HG02938 (cell line): ENCODE data around the gene TADA2B.

Experiments used
- ATAC-seq: cut with Tn5 transposase; IDR thresholded peaks from one replicate; pipeline ENCODE4 v1.9.1; 2021; ENCODE audit warnings: mild to moderate bottlenecking, moderate library complexity; ENCODE audit not compliant: unreplicated experiment

The TADA2B gene, protein sequence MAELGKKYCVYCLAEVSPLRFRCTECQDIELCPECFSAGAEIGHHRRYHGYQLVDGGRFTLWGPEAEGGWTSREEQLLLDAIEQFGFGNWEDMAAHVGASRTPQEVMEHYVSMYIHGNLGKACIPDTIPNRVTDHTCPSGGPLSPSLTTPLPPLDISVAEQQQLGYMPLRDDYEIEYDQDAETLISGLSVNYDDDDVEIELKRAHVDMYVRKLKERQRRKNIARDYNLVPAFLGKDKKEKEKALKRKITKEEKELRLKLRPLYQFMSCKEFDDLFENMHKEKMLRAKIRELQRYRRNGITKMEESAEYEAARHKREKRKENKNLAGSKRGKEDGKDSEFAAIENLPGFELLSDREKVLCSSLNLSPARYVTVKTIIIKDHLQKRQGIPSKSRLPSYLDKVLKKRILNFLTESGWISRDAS

DNA sequence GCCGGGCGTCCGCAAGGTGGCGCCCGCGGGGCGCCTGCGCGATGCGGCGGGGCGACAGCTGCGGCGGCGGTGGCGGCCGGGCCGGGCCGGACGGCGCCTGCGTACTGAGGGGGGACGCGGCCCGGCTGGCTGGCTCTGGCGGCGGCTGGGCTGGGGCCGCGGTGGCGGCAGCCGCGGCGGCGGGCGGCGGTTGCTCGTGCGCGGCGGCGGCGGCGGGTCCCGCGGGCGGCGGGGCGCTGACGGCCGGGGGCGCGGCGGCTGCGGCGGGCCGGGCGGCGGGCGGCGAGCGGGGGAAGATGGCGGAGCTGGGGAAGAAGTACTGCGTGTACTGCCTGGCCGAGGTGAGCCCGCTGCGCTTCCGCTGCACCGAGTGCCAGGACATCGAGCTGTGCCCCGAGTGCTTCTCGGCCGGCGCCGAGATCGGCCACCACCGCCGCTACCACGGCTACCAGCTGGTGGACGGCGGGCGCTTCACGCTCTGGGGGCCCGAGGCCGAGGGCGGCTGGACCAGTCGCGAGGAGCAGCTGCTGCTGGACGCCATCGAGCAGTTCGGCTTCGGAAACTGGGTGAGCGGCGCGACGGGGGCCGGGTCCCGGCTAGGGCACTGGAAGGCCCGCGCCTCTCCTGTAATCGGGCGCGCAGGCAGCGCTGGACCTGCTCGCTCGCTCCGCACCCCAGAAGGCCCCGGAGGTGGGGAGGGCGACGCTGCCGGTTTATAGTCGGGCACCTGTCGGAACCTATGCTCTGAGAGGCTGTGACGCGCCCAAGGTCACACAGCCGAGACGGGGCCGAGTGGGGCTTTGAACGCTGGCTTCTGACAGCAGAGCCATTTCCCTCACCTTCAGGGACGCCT lies at the start of gene TADA2B:
Gene TADA2B (plus strand): TSS at position 89 of the 853 bp plus-strand sequence. CDS start 208 bp downstream, at position 297.
- ATAC-seq: peak; percentile 35

DNA sequence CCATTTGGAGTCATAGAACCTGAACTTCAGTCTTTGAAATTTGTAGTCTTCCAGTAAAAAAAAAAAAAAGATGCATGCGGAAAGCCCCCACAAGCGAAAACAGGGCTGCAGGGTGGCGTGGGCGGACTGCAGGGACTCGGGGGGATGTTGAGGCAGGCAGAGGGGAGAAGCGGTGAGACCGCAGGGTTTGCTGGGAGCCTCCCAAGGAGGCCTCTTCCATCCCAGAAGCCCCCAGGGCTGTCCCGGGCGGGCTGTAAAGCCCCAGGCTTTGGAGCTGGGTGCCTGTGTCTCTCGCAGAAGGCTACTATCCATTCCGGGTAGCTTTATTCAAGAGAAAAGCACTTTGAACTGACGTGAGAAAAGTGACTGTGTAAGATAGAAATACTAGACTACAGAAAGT lies 46.7 kb upstream of the TADA2B start:
- no peak for ATAC-seq

DNA sequence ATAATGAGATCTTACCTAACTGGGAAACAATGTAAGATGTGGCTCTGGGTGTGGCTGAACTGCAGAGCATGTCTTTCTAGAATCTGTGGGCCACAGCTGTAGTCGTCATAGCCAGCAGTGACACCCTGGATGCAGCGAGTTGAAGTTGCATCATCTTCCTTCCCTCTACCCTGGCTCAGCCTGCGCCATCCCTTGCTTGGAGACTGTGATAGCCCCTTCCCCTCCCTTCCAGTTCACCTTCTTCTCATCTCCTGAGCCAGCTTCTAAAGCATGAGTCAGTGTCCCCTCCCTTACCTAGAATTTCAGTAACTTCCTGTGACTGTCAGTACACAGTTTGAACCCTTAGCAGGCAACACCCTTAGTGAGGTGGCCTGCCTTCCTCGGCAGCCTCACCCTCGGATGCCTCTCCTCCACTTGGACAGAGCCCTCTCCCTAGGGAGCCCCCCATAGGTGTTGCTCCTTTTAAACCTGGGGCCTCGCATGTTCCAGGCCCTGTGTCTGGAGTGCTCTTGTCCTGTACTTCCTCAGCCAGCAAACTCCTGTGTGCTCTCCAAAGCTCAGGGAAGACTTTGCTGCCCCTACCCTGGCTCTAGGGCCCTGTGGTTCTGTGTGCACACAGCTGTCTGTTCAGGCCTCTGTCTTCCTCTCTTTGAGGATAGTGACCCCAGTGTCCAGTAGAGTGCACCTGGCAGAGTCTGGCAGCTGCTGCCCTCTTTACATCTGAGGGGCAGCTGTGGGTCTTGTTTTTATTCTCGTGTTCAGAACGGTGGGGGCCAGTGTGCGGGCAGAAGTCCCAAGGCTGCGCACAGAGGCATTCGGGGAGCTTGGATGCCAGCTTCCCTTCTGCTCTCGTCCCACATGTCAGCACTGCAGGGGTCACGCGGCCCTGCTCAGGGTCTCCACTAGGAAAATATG lies 43.7 kb upstream of the TADA2B start:
- no peak for ATAC-seq

DNA sequence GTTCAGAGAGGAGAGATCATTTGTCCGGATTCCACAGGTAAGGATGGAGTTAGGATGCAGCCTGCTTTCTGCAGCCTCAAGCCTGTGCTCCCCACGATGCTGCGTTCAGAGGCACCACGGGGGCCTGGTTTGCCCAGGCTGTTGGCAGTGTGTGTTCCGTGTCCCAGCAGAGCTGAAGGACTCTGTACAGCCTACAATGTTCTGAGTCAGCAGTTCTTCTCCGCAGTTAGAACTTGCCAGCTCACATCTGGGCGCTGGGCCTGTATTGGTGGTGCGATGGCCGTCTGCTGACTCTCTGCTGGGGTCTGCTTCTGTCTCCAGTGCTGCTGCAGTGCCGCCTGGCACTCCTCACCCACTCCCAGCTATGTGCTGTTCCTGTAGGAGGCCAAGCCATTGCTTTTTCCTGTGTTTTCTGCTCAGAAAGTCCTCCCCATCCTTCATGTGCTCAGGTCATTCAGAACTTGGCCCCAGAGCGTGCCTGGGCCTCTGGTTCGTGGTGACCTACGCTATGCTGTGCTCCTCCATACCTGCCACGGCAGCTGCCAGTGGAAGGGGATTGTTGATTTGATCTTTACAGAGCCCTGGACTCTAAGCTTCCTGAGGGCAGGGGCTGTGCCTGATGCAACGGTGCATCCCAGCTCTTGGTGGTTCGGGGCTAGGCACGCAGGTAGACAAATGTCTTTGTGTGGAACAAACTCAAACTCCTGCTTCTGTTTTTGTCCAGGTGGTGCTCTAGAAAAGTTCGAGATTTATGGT lies 42.6 kb upstream of the TADA2B start:
- no peak for ATAC-seq

DNA sequence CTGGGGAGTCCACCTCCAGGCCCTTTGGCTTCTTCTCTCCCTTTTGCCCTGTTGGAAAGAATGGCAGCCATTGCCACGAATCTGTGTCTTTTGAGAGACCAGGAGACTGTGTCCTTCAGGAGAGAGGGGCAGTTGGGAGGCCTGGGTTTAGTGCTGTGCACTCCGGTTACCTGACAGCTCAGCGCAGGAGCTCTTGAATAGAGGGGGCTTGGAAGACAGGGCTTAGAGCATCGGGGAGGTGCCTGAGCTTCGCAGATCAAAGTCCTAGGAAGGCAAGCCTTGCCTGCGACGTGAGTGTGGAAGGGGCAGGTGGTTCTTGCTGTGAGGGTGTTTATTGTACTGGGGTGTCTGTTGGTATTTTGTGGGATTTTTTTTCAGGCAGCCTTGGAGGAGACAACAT lies 41.9 kb upstream of the TADA2B start:
- no peak for ATAC-seq

DNA sequence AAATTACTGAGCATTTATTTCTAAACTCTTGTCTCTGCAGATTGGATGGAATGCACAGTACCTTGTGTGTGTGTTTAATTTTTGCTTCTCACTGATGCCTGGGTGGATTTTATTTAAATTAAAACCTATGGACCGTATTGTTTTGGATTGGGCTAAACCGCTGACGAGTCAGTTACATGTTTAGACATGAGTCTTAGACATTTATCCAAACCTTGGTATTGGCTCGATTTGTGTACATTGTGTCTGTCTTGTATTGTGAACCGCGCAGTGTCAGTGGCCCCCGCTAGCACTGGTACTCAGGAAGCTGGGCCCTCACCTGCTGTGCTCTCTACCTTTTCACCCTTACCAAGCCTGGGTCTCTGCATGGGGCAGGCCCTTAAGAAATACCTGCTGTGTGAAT lies 40.8 kb upstream of the TADA2B start:
- no peak for ATAC-seq

DNA sequence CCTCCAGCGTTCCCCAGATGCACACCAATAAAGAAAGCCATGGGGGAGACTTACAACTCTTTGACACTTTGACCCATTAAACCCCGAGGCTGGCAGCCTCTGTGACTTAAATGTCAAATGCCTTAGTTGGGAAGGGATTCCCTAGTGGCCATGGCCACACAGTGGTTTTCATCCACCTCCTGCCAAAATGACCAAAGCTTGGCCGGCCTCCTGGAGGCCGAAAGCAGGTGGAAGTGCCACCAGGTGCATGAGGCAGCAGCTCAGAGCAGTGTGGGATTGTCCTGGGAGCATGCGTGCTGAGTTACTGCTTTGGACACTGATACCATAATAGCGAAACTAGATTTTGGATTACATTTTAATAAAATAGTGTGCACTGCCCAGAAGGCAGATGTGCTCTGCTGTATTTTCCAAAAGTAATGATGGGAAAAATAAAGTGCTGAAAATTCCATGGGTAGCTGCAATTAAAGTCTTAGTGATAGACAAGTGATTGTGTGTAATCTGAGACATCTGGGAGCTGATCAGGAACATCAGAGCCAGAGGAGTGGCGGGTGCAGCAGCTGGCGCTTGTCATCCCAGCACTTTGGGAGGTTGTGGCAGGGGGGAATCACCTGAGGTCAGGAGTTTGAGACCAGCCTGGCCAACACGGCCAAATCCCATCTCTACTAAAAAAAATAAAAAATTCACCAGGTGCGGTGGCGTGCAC lies 39.8 kb upstream of the TADA2B start:
- no peak for ATAC-seq

DNA sequence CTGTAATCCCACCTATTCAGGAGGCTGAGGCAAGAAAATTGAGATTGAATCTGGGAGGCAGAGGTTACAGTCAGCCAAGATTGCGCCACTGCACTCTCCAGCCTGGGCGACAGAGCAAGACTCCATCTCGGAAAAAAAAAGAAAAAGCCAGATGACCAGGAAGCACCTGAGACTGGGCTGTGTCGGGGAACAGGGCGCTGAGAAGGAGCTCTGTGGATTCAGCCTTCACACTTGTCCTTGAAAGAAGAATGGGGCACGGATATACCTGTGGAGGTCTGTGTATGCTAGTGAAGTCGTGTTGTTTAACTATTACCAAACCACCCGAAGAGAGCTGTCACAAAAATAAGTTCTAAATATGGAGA lies 39.3 kb upstream of the TADA2B start:
- ATAC-seq: no peak

DNA sequence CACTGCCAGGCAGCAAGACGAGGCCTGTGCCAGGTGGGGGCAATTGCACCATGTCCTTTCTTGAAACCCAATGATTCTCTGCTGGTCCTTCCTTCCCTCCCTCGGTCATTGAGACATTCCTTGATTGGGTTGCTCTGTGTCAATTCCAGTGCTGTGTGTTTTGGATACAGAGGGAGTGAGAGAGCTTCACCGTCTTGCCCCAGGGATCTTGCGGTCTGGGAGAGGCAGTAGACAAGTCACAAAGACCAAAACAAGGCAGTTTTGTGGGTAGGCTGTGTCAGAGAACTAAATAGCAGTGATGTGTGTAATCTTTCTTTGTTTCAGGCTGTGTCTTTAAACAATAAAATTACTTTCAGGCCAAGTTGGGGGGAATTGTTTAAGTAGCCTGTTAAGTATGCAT lies 38.8 kb upstream of the TADA2B start:
- no peak for ATAC-seq

DNA sequence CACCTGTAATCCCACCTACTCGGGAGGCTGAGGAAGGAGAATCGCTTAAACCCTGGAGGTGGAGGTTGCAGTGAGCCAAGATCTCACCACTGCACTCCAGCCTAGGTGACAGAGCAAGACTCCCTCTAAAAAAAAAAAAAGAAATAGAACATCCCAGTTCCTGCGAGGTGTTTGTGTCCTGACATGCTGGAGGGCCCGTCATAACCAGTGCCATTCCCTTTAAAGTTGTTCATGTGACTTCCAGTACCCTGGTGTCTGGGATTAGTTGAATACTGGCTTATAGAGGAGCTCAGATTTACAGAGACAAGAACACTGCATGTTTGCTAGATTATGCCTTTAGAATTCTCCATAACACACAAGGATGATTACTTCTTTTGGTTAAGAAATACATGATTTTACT lies 37.6 kb upstream of the TADA2B start:
- ATAC-seq: no peak

DNA sequence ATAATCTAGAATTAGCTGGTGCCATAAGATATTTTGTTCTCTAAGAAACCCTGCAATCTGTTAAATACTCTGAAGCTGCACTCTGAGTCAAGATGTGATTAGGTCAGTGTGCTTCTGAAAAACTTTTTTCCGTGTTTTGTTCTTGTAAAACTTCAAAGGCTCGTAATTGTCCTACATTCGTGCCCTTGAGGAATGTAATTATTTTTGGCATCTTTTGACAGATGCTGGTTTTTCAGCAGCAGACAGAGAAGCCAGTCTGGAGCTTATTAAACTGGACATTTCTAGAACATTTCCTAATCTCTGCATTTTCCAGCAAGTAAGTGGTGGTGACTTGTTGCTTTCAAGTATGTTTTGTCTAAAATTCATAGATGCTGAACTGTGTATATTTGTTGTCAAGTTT lies 36.8 kb upstream of the TADA2B start:
- ATAC-seq: no peak

DNA sequence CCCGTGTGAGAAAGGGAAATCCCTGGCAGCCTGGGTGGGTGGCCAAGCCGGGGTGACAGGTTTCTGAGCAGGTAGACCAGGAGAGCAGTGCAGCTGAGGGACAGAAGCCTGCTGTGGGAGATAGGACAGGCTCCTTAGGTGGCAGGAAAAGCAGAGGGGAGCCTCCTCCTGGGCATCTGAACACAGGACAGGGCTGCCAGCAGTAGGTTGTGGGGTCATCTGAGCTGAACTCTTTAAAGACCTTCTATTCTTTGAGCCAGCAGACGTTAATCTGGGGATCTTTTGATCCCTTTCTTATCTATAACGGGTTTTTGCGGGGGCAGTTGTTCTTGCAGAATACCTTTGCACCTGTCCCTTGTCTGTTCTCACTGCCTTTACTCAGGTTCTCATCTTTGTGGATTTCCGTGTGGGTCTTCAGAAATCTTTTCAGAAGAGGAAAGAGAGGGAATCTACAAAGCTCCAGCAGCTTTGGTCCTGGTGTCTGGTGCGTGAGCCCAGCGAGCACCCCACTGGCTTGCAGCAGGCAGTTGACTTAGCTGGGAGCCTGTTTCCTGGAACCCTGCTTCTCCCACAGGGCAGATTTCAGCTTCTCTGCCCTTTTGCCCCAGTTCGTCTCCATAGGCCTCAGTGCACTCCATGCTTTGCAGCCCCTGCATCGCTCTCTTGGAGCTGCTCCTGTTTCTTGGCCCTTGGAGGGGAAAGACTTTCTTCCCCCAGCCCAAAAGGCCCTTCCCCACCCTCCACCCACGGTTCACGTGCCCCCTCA lies 35.8 kb upstream of the TADA2B start:
- ATAC-seq: no peak

DNA sequence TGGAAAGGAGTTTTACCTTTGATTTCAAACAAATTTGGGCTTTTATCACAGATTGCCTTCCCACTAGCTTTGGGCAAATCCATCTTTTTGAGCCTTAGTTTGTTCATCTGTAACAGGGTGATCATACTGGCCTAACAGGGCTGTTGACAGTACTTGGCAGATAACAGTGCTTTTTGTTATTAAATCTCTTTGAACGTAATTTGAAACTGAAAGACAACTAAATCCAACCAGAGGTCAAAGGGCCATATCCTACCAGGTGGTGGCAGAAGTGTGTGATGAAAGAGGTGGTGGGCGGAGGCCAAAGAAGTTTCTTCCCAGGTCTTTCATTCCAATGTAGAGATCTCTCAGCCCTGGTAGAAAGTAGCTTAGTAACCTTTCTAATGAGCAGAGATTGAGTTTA lies 35.2 kb upstream of the TADA2B start:
- no peak for ATAC-seq

DNA sequence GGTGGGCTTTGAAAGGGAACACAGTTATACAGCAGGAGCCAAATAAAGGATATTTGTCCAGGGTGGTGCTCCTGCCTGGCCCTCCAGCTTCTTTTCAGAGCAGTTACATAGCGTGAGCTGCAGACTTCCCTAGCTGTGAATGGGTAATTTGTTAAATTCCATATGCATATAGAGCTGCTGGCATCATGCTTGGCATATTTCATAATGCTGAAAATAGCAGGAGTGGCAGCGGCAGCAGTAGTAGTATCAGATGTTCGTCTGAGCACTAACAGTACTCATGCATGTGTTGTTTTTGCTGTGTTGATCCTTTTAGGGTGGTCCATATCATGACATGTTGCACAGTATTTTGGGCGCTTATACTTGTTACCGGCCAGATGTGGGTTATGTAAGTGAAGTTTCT lies 33.6 kb upstream of the TADA2B start:
- no peak for ATAC-seq

DNA sequence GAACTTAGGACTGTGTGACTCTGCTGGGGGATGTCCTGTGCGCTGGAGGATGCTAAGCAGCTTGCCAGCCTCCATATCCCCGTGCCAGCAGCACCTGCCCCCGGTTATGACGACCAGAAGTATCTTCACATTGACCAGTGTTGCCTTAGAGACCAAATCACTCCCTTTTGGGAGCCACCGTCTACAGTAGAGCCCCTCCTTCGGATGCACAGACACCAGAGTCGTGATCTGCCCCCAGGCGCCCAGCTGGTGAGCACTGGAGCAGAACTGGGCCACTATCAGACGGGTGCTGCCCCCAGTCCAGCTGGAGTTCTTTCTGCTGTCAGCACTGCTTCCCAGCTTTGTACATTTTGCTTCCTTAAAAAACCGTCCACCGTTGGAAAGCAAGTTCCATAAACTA lies 30.0 kb upstream of the TADA2B start:
- no peak for ATAC-seq

DNA sequence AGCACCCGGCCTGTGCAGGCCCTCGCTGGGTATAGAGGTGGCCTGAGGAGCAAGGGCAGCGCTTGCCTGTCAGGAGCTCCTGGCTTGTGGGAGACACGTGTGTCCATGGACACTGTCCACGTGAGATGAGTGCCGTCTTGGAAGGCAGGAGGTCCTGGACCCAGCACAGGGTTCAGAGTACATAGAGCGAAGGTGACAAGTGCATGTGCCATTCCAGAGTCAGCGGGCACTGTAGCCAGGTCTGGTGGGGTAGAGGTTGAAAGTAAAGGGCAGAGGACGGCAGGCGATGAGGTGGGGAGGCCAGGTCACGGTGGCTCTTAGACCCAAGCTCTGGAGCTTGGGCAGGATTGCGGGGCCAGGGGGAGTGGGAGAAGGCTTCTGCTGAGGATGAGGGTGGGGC lies 28.4 kb upstream of the TADA2B start:
- no peak for ATAC-seq

DNA sequence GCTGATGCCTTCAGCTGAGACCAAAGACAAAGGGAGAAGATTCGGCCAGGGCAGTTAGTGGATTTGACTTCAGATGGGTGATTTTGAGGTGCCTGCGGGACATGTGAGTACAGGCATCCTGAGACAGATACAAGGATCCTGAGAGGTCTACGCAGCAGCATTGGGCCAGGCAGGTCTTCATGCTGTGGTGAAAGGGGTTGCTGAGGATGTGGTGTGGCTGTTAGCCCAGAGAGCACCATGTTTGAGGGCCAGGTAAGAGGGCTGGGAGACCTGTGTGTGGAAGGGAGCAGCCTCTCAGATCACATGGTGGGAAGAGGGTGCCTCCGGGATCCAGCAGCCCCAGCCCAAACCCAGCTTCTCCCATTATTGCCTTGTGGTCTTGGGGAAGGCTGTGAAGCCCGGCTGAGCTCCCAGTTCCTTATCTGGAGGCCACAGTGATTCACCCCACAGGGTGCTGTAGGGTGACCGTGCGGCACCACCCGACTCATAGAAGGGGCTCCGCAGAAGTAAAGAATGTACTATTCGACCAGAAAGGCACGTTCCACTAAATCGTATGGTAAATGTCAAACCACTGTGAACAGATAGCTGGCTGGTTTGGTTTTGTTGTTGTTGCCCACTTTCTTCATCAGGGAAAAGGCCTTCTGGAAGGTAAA lies 27.7 kb upstream of the TADA2B start:
- no peak for ATAC-seq

DNA sequence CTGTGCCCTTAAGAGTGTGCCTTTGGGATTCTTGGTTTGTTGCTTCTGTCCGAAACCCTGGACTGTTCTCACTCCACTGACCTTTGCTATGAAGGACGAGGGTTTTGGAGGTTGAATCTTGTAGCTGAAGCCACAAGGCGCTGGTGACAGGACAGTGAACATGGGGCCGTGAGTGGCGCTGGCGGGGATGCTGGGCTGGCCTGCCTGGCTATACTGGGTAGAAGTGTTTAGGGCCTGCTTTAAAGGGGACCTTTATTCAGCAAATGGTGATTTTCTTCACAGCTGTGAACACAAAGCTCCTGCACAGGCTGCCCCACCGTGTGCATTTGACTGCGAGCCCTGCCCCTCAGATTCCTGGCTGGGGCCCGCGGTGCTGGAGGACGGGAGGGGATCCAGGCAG lies 27.1 kb upstream of the TADA2B start:
- no peak for ATAC-seq

DNA sequence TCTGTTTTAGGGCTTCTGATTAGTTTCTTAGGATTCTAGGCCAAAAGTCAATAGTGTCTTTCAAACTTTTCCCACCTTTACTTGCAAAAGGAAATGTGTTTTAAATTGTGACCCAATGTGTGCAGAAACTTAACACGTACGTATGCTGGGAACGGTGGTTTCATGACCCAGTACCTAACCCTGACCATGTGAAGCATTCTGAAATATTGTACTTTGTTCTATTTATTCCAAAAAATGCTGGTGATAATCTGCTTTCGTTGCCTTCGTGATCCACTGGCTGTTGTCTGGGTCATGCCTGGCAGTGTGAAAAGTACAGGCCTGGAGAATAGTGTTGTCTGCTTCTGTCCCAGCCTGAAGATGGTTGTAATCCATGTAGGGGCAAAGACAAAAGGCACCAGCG lies 26.7 kb upstream of the TADA2B start:
- no peak for ATAC-seq
